SK-N-SH treated with all-trans-retinoic acid at 6 μM for 48 hours (cell line): ENCODE measurements around the gene TMEM132A.

Source experiments
- OSR1 ChIP-seq: fragments of 250-450 bp; sonication (Bioruptor Pico); IDR thresholded peaks from 2 replicates; pipeline ENCODE4 v1.8.0; 2022; ENCODE audit warnings: moderate library complexity, mild to moderate bottlenecking, inconsistent platforms
- TF ChIP-seq, protein P1 (sequence below): fragments of 250-450 bp; sonication (Bioruptor Pico); IDR thresholded peaks from 2 replicates; pipeline ENCODE4 v1.8.0; 2020; ENCODE audit warnings: mild to moderate bottlenecking, moderate library complexity, borderline replicate concordance

DNA sequence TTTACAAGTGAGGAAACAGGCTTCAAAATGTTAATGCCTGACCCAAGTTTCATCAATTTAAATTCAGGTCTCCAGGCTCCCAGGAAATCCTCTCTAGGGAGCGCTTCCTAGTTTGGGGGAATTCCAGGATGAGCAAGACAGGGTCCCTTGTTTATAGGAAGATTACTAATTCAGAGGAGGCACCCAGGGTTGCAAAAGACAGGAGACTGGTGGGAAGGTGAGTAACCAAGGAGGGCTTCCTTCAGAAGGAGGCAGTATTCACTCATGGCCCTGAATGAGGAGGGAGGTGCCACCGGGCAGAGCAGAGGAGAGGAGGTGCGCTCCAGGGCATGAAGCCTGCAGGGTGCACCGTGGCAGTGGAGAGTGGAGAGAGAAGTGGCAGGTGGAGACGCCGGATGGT lies 1.6 kb downstream of the TMEM132A start:
- TF ChIP-seq, protein P1, sequence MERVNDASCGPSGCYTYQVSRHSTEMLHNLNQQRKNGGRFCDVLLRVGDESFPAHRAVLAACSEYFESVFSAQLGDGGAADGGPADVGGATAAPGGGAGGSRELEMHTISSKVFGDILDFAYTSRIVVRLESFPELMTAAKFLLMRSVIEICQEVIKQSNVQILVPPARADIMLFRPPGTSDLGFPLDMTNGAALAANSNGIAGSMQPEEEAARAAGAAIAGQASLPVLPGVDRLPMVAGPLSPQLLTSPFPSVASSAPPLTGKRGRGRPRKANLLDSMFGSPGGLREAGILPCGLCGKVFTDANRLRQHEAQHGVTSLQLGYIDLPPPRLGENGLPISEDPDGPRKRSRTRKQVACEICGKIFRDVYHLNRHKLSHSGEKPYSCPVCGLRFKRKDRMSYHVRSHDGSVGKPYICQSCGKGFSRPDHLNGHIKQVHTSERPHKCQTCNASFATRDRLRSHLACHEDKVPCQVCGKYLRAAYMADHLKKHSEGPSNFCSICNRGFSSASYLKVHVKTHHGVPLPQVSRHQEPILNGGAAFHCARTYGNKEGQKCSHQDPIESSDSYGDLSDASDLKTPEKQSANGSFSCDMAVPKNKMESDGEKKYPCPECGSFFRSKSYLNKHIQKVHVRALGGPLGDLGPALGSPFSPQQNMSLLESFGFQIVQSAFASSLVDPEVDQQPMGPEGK (CRISPR knock-in tag): no peak
- no peak for TF ChIP-seq OSR1 (CRISPR knock-in tag)
